HEK293T (cell line): Measurements from ENCODE around the gene ATG9A.
A peak's percentile ranks its signal among the peaks of the same experiment; 100 is the strongest.
"Not testable (repeated sequence)": the region's sequence is repeated elsewhere in the genome, so short reads cannot be mapped to it uniquely, and the experiment has no call there.

Source experiments
- CTCF ChIA-PET: fragments of 350-600 bp; formaldehyde crosslinking; extraction: SDS; loops from one replicate; lab custom pipeline; 2021; ENCODE audit warnings: antibody characterized with exemption, inconsistent platforms; lab: Yijun Ruan, JAX
- POLR2A ChIA-PET: fragments of 350-600 bp; formaldehyde crosslinking; extraction: SDS; loops from one replicate; lab custom pipeline; 2020; ENCODE audit warnings: antibody characterized with exemption, inconsistent platforms; lab: Yijun Ruan, JAX
- DNase-seq: peaks from one replicate; pipeline ENCODE4 v3.0.0; 2012; ENCODE audit warnings: mixed read lengths; ENCODE audit errors: extremely low spot score
- ARNT ChIP-seq: fragments of 450-650 bp; IDR thresholded peaks from 2 replicates; pipeline ENCODE4 v1.6.1; 2017; ENCODE audit warnings: mild to moderate bottlenecking
- BHLHE40 ChIP-seq: fragments of 450-650 bp; IDR thresholded peaks from 2 replicates; pipeline ENCODE4 v1.6.1; 2016; ENCODE audit warnings: mild to moderate bottlenecking, moderate library complexity, borderline replicate concordance
- CTBP1 ChIP-seq: fragments of 450-650 bp; IDR thresholded peaks from 2 replicates; pipeline ENCODE4 v1.6.1; 2016; ENCODE audit warnings: borderline replicate concordance
- ELF4 ChIP-seq: fragments of 450-650 bp; IDR thresholded peaks from 2 replicates; pipeline ENCODE4 v1.6.1; 2017; ENCODE audit warnings: antibody characterized with exemption
- FOXA1 ChIP-seq: fragments of 450-650 bp; IDR thresholded peaks from 2 replicates; pipeline ENCODE4 v1.6.1; 2016; ENCODE audit warnings: mild to moderate bottlenecking
- FOXK2 ChIP-seq: fragments of 450-650 bp; IDR thresholded peaks from 2 replicates; pipeline ENCODE4 v1.6.1; 2016; ENCODE audit warnings: mild to moderate bottlenecking
- FOXM1 ChIP-seq: fragments of 450-650 bp; IDR thresholded peaks from 2 replicates; pipeline ENCODE4 v1.6.1; 2017; ENCODE audit warnings: mild to moderate bottlenecking, borderline replicate concordance
- HDGF ChIP-seq: fragments of 450-650 bp; IDR thresholded peaks from 2 replicates; pipeline ENCODE4 v1.6.1; 2017; ENCODE audit warnings: antibody characterized with exemption, borderline replicate concordance
- L3MBTL2 ChIP-seq: fragments of 450-650 bp; conservative IDR thresholded peaks from 2 replicates; pipeline ENCODE4 v1.6.1; 2016; ENCODE audit warnings: mild to moderate bottlenecking
- LEF1 ChIP-seq: fragments of 450-650 bp; IDR thresholded peaks from 2 replicates; pipeline ENCODE4 v1.6.1; 2017; ENCODE audit warnings: mild to moderate bottlenecking, borderline replicate concordance
- NFRKB ChIP-seq: fragments of 450-650 bp; IDR thresholded peaks from 2 replicates; pipeline ENCODE4 v1.6.1; 2016; ENCODE audit warnings: mild to moderate bottlenecking, moderate library complexity
- SP1 ChIP-seq: fragments of 450-650 bp; IDR thresholded peaks from 2 replicates; pipeline ENCODE4 v1.6.1; 2017
- SUZ12 ChIP-seq: fragments of 450-650 bp; IDR thresholded peaks from 2 replicates; pipeline ENCODE4 v1.6.1; 2016; ENCODE audit warnings: mild to moderate bottlenecking
- TARDBP ChIP-seq: fragments of 450-650 bp; IDR thresholded peaks from 2 replicates; pipeline ENCODE4 v1.6.1; 2016
- ZNF384 ChIP-seq: fragments of 450-650 bp; IDR thresholded peaks from 2 replicates; pipeline ENCODE4 v1.6.1; 2016
- TF ChIP-seq, protein P1 (sequence below): fragments of 450-650 bp; IDR thresholded peaks from 2 replicates; pipeline ENCODE4 v1.6.1; 2016

The ATG9A gene

GRCh38 chr2:219206328-219207133 lies 22.9 kb downstream of the ATG9A start, which contains the start of gene ZFAND2B:
Gene ZFAND2B, plus strand, starts transcription at chr2:219206782. Its CDS starts 206 bp downstream, at chr2:219206988.
- peak; percentile 98 for DNase-seq
- POLR2A ChIA-PET = interaction anchor here (0.7 to 2.4 kb wide), 16 partner anchors 8 to 88 kb away, joined by 3 to 25 read pairs (median 4); partner anchors contain the start of genes ABCB6, CNPPD1, DNAJB2 and GLB1L
- CTCF ChIA-PET = interaction anchor here (1.0 kb wide), 1 partner anchor 88 kb away, joined by 3 read pairs; no protein-coding TSS in a partner anchor
- TF ChIP-seq, protein P1, sequence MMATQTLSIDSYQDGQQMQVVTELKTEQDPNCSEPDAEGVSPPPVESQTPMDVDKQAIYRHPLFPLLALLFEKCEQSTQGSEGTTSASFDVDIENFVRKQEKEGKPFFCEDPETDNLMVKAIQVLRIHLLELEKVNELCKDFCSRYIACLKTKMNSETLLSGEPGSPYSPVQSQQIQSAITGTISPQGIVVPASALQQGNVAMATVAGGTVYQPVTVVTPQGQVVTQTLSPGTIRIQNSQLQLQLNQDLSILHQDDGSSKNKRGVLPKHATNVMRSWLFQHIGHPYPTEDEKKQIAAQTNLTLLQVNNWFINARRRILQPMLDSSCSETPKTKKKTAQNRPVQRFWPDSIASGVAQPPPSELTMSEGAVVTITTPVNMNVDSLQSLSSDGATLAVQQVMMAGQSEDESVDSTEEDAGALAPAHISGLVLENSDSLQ = peak; percentile 32; the same call in 1 of the 2 replicates
- TF ChIP-seq NFRKB = no peak
- TF ChIP-seq ELF4 = 0 out of 2 replicates have a peak, but pooled peaks have one; percentile 16
- TF ChIP-seq HDGF = 0 out of 2 replicates have a peak, but pooled peaks have one; percentile 46
- TF ChIP-seq L3MBTL2 = peak; percentile 65

- TF ChIP-seq SP1 = no peak
- no peak for TF ChIP-seq CTBP1
- no peak for DNase-seq
- POLR2A ChIA-PET = interaction anchor here (0.7 to 2.4 kb wide), 11 partner anchors 9 to 89 kb away, joined by 3 to 25 read pairs (median 4); partner anchors contain the start of genes ABCB6, CNPPD1, GLB1L and STK16
- CTCF ChIA-PET = interaction anchor here (1.0 kb wide), 1 partner anchor 89 kb away, joined by 3 read pairs; no protein-coding TSS in a partner anchor
Observed at GRCh38 chr2:219205981-219206327, 23.5 kb downstream of the ATG9A start.

- CTCF ChIA-PET = no interaction called here
- no peak for TF ChIP-seq LEF1
- TF ChIP-seq SUZ12 = no peak
Observed at GRCh38 chr2:219205165-219205538, 24.3 kb downstream of the ATG9A start.

DNA sequence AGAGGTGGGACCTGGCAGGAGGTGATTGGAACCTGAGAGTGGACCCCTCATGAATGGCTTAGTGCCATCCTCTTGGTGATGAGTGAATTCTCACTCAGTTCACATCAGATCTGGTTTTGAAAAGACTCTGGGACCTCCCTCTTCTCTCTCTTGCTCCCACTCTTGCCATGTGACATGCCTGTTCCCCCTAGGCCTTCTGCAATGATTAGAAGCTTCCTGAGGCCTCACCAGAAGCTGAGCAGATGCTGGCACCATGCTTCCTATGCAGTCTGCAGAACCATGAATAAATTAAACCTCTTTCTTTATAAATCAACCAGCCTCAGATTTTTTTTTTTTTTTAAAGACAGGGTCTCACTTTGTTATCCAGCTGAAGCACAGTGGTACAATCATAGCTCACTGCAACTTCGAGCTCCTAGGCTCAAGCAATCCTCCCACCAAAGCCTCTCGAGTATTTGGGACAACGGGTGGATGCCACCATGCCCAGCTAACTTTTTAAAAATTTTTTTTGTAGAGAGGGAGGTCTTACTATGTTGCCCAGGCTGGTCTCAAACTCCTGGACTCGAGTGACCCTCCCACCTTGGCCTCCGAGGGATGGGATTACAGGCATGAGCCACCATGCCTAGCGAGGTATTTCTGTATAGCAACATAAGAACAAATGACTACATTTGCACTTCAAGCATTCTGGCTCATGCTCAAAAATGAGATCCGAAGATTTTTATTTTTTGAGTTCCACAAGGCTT lies 24.8 kb downstream of the ATG9A start:
- DNase-seq = no peak
- CTCF ChIA-PET = no interaction called here
- POLR2A ChIA-PET = no interaction called here
- TF ChIP-seq SP1 = no peak
- no peak for TF ChIP-seq L3MBTL2
- no peak for TF ChIP-seq TARDBP
- no peak for TF ChIP-seq ZNF384
- no peak for TF ChIP-seq SUZ12
- TF ChIP-seq ARNT = no peak
- no peak for TF ChIP-seq FOXA1
- TF ChIP-seq CTBP1 = no peak
- no peak for TF ChIP-seq BHLHE40
- no peak for TF ChIP-seq FOXK2
- no peak for TF ChIP-seq NFRKB
- TF ChIP-seq FOXM1 = no peak
- TF ChIP-seq, protein P1 = no peak
- TF ChIP-seq ELF4 = no peak
- no peak for TF ChIP-seq LEF1
- TF ChIP-seq HDGF = no peak

More at GRCh38 chr2:219205165-219205538, 24.3 kb downstream of the ATG9A start:
- DNase-seq = no peak
- POLR2A ChIA-PET = interaction anchor here (2.4 kb wide), 1 partner anchor 29 kb away, joined by 25 read pairs; the partner anchor contains the start of gene CNPPD1

- CTCF ChIA-PET, POLR2A ChIA-PET, DNase-seq: not testable (repeated sequence)
Observed at GRCh38 chr2:219201331-219201730, 28.1 kb downstream of the ATG9A start.

DNA sequence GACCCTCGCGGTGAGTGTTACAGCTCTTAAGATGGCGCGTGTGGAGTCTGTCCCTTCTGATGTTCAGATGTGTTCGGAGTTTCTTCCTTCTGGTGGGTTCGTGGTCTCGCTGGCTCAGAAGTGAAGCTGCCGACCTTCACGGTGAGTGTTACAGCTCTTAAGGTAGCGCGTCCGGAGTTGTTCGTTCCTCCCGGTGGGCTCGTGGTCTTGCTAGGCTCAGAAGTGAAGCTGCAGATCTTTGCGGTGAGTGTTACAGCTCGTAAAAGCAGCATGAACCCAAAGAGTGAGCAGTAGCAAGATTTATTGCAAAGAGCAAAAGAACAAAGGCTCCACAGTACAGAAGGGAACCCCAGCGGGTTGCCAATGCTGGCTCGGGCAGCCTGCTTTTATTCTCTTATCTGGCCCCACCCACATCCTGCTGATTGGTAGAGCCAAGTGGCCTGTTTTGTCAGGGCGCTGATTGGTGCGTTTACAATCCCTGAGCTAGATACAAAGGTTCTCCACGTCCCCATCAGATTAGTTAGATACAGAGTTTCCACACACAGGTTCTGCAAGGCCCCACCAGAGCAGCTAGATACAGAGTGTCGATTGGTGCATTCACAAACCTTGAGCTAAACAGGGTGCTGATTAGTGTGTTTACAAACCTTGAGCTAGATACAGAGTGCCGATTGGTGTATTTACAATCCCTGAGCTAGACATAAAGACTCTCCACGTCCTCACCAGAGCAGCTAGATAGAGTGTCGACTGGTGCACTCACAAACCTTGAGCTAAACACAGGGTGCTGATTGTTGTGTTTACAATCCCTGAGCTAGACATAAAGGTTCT lies 28.7 kb downstream of the ATG9A start:
- TF ChIP-seq, protein P1 = peak; percentile 81
- TF ChIP-seq ELF4 = peak; percentile 50; the same call in 1 of the 2 replicates
- TF ChIP-seq L3MBTL2 = peak; percentile 83
- peak; percentile 81; the same call in 1 of the 2 replicates for TF ChIP-seq LEF1
- ChIA-PET POLR2A (interaction anchor here (1.2 to 1.3 kb wide), 2 partner anchors 24 to 94 kb away, joined by 4 read pairs; partner anchors contain the start of gene CNPPD1), CTCF (interaction anchor here (0.6 kb wide), 1 partner anchor 141 kb away, joined by 3 read pairs; no protein-coding TSS in a partner anchor)
- DNase-seq = not testable (repeated sequence)
